HG03378 (cell line): ENCODE measurements around the gene ADORA2A.
A peak's percentile ranks its signal among the peaks of the same experiment; 100 is the strongest.

Experiments used
- ATAC-seq: cut with Tn5 transposase; IDR thresholded peaks from one replicate; pipeline ENCODE4 v1.9.1; 2021; ENCODE audit warnings: mild to moderate bottlenecking, moderate library complexity; ENCODE audit not compliant: unreplicated experiment

Gene ADORA2A

DNA sequence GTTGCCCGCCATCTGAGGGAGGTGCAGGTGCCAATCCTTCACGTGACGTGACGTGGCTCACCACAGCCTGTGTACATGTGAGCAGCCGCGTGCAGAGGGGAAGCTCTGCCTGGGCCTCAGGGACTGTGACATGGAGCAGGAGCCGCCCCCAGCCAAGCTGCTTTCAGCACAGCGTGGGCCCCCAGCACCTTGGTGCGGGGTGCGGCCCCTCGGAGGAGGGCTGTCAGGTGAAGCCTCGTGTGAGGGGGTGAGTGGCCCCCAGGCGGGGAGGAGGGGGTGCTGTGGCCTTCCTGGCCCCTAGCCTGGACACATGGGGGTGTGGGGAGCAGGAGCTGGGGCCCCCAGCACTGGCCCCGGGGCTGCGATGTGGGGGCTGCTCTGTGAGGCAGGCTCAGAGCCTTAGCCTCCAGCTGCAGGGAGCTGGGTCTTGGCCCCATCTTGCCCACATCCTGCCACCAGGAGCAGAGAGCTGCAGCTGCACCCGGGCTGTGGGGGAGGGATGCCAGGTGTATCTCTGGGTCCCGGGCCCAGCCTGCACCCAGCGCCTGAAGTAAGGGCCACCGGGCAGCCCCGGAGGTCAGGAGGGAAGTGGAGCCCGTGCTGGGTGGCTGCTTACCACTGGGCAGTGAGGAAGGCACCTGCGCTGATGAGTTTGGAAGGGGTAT is at the start of gene ADORA2A:
TSS of gene ADORA2A (plus strand) at position 100 of the 665 bp plus-strand sequence. CDS start 5,806 bp downstream, outside the sequence.
- ATAC-seq, result peak; percentile 46

DNA sequence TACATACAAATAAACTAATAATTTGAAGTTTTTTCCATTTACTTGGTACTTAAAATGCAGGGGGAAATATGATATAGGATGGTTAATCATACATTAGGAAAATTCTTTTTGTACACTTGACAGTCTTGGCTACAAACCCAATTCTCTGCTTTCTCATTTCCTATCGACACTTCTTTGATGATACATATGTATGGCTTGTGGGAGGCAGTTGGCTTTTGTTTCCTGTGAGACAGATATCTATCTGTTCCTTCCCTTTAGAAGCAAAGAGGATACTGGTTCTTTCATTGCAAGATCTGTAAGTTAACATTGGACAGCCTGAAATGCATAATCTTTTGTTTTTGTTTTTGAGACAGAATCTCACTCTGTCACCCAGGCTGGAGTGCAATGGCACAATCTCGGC is 47.9 kb upstream of the ADORA2A start:
- no peak for ATAC-seq

- ATAC-seq, result no peak
Observed at GRCh38 chr22:24380220-24380904, 47.0 kb upstream of the ADORA2A start.

GRCh38 chr22:24380905-24381230 is 46.5 kb upstream of the ADORA2A start:
- no peak for ATAC-seq

DNA sequence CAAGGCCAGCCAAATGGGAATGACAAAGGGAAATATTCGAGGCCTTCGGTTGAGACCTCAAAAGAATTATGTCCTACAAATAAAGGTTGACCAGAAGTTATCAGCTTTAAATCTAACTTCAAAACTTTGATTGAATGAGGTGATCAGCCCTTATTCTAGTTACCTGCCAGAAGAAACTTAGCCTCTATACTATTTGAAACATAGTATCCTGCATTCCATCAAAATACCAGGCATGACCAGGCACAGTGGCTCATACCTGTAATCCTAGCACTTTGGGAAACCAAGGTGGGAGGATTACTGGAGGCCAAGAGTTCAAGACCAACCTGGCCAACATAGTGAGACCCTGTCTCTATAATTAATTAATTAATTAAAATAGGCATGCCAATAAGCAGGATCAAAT is 44.3 kb upstream of the ADORA2A start:
- ATAC-seq, result no peak

- no peak for ATAC-seq
Observed at GRCh38 chr22:24384131-24384530, 43.3 kb upstream of the ADORA2A start.

- no peak for ATAC-seq
Observed at GRCh38 chr22:24386937-24387471, 40.4 kb upstream of the ADORA2A start.

- ATAC-seq, result no peak
Observed at GRCh38 chr22:24389680-24390079, 37.7 kb upstream of the ADORA2A start.

DNA sequence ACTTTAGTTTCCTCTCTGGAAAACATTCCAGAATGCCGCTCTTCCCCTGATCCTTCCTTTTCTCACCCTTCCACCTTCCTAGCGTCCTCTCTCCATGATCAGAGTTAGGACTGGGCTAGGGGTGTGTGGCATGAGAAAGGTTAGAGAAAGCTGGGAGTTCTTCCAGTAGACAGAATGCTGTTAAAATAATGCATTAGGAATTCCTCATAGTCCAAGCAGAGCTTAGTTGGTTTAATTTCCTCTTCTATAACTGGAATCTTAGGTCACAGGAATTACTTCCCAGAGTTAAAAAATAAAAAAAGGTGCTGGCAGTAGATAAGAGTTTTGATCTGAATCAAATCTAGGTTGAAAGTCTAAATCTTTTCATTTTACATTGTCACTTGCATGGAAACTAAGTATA is 37.2 kb upstream of the ADORA2A start:
- no peak for ATAC-seq

DNA sequence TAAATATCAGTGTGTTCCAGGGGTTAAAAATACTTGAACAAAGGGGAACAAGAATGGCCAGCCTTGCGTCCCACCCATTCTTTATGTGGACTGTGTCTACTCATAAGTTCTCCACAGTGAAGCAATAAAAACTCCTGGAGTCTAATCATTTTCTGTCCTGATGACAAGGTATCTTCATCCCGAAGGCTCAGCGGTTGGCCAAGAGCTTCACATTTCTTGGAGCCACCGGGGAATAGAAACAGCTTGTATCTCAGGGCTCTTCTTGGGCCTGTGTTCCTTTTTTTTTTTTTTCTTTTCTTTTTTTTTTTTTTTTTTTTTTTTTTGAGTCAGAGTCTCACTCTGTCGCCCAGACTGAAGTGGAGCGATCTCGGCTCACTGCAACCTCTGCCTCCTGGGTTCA is 36.8 kb upstream of the ADORA2A start:
- ATAC-seq, result no peak

DNA sequence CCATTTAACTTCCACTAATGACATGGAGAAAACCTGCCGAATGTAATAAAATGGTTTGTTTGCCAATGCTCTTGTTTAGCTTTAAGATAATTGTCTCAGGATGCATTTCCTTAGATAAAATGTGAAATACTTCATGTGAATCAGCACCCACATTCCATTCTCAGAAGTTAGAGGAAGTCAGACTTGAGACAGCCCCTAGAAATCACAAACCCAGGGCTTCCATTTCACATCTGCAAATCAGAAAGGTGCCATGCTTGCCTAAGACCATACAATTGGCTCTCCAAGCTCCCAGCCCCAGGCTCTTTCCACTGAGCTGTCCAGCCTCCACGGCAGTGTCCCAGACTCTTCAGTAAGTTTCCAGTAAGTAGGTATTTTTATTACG is 35.6 kb upstream of the ADORA2A start:
- ATAC-seq, result no peak

- no peak for ATAC-seq
Observed at GRCh38 chr22:24392218-24392931, 35.0 kb upstream of the ADORA2A start.

- no peak for ATAC-seq
Observed at GRCh38 chr22:24393012-24393559, 34.3 kb upstream of the ADORA2A start.

- no peak for ATAC-seq
Observed at GRCh38 chr22:24393848-24394247, 33.6 kb upstream of the ADORA2A start.

- ATAC-seq, result no peak
Observed at GRCh38 chr22:24394254-24394653, 33.1 kb upstream of the ADORA2A start.

DNA sequence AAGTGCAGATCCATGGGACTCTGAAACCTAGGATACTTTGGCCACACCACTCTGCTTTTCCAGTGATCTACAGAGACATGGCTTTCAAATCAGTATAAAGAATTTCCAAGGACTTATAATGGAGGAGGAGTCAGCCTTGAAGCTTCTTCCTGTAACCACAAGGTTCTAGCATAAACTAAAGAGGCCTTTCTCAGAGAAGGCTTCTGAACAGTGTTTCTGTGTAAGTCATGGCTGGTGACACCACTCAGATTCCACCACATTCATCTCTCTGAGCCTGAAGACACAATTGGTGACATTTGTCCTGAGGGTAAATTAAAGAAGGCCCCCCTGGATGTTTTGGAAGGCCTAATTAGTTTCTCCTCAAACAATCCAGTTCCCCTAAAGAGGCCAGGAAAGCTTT is 29.0 kb upstream of the ADORA2A start:
- no peak for ATAC-seq

DNA sequence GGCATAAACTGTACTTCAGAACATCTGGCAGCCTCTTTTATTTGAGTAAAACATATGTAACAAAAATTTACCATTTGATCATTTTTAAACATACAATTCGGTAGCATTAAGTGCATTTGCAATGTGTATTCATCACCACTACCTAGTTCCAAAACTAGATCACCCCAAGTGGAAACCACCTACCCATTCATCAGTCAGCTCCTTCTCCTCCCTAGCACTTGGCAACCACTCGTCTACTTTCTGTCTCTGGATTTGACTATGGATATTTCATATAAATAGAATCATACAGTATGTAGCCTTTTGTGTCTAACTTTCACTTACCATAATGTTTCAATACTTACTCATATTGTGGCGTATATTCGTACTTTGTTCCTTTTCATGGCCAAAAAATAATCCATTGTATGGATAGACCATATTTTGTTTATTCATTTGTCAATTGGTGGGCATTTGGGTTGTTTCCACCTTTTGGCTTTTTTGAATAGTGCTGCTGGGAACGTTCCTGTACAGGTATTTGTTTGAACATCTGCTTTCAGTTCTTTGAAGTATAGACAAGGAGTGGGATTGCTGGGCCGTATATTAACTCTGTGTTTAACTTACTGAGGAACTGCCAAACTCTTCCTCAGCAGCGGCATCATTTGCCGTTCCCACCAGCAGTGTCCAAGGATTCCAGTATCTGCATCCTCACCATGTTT is 27.2 kb upstream of the ADORA2A start:
- peak; percentile 4 for ATAC-seq

- peak; percentile 40 for ATAC-seq
Observed at GRCh38 chr22:24400726-24401596, 26.4 kb upstream of the ADORA2A start.

GRCh38 chr22:24401931-24402367 is 25.4 kb upstream of the ADORA2A start:
- no peak for ATAC-seq
